Posterior cingulate gyrus (tissue), 11 donors: ENCODE data around the gene IPO4.

Source experiments
- DNase-seq, 10 donors: peaks; one replicate each; pipeline versions ENCODE4 v3.0.0 to v3.0.0-alpha.2; 2020 to 2021; ENCODE audit warnings: mixed read lengths in 3 of 10
- intact Hi-C: fragments of 100-400 bp; cut with DNase I; formaldehyde crosslinking; loops from one replicate; pipeline ENCODE4 v1.15.1; 2023

IPO4 gene

GRCh38 chr14:24157331-24157730, 31.3 kb downstream of the IPO4 start:
- intact Hi-C loops = no loop called here
- peak in 3 of 10 donors; percentile 52 to 53 (median 53) for DNase-seq

GRCh38 chr14:24156840-24157239, 31.8 kb downstream of the IPO4 start:
- intact Hi-C loops = no loop called here
- DNase-seq = no peak

- DNase-seq = peak in 2 of 10 donors; percentile 15 to 65
- intact Hi-C loops = no loop called here
These were observed 33.5 kb downstream of the IPO4 start for GRCh38 chr14:24155100-24155499.

GRCh38 chr14:24151404-24152080, 37.1 kb downstream of the IPO4 start:
- intact Hi-C loops = no loop called here
- DNase-seq = peak in 2 of 10 donors; percentile 27 to 78

- peak in 2 of 10 donors; percentile 28 to 45 for DNase-seq
- intact Hi-C loops = no loop called here
These were observed 37.6 kb downstream of the IPO4 start for GRCh38 chr14:24150993-24151392.

GRCh38 chr14:24150567-24150966, 38.0 kb downstream of the IPO4 start:
- DNase-seq = peak in 2 of 10 donors; percentile 55 to 59
- intact Hi-C loops = no loop called here

GRCh38 chr14:24150061-24150460, 38.6 kb downstream of the IPO4 start:
- DNase-seq = peak in 1 of 10 donors; percentile 69
- intact Hi-C loops = no loop called here

GRCh38 chr14:24149302-24149969, 39.2 kb downstream of the IPO4 start:
- intact Hi-C loops = no loop called here
- peak in 1 of 10 donors; percentile 32 for DNase-seq

GRCh38 chr14:24147761-24148428, 40.7 kb downstream of the IPO4 start:
- intact Hi-C loops = loop anchor here (1.0 to 2.0 kb wide), 2 partner anchors 13 to 34 kb away; partner anchors contain the start of genes DCAF11, IRF9 and NRL
- peak in 1 of 10 donors; percentile 51 for DNase-seq

GRCh38 chr14:24146978-24147760, 41.4 kb downstream of the IPO4 start, which contains the start of gene RNF31:
TSS of gene RNF31 (plus strand) at chr14:24147498. CDS start at chr14:24147699, 201 bp downstream.
- intact Hi-C loops = loop anchor here (1.0 to 2.0 kb wide), 2 partner anchors 14 to 33 kb away; partner anchors contain the start of genes DCAF11, IRF9 and NRL
- DNase-seq = peak; percentile 96 to 100 (median 98)

- intact Hi-C loops = loop anchor here (2.0 kb wide), 1 partner anchor 14 kb away; the partner anchor contains the start of gene IRF9
- peak; percentile 64 to 97 (median 79) for DNase-seq
These were observed 42.1 kb downstream of the IPO4 start, which contains the start of gene PSME2 for GRCh38 chr14:24146453-24146977. TSS of gene PSME2 (minus strand) at chr14:24146610. CDS start at chr14:24146581, 29 bp downstream.

GRCh38 chr14:24145690-24146452, 42.7 kb downstream of the IPO4 start:
- intact Hi-C loops = loop anchor here (2.0 kb wide), 1 partner anchor 15 kb away; the partner anchor contains the start of gene IRF9
- DNase-seq = no peak

GRCh38 chr14:24145219-24145618, 43.4 kb downstream of the IPO4 start:
- peak in 1 of 10 donors; percentile 54 for DNase-seq
- intact Hi-C loops = no loop called here

GRCh38 chr14:24144451-24144850, 44.2 kb downstream of the IPO4 start:
- no peak for DNase-seq
- intact Hi-C loops = no loop called here

- intact Hi-C loops = no loop called here
These were observed 45.1 kb downstream of the IPO4 start for GRCh38 chr14:24143511-24143910.

GRCh38 chr14:24141097-24141880, 47.3 kb downstream of the IPO4 start, which contains the start of gene EMC9:
TSS of gene EMC9 (minus strand) at chr14:24141591. CDS start at chr14:24141304, 287 bp downstream.
- peak; percentile 99 to 100 (median 100) for DNase-seq
- intact Hi-C loops = loop anchor here (2.0 kb wide), 1 partner anchor 26 kb away; the partner anchor contains the start of genes DCAF11 and NRL

More at GRCh38 chr14:24143511-24143910, 45.1 kb downstream of the IPO4 start:
- DNase-seq = no peak

- intact Hi-C loops = no loop called here
- DNase-seq = peak in 1 of 10 donors; percentile 81
These were observed 49.2 kb downstream of the IPO4 start for GRCh38 chr14:24139272-24139934.
